ENCODE data around the gene APOL4. TPM values are rescaled to one million over a fixed set of nuclear protein-coding genes. Genes with fewer than 3 reads are reported as not detected.

The APOL4 gene
- total RNA-seq, 1 donor from 2014 or later: not detected

- Histone ChIP-seq H3K4me1 (ENCODE audit: insufficient read depth, low read length) (no peaks in the 10 kb centered on the region), H3K9ac (ENCODE audit: low read length) (no peak overlapping the region), H3K27ac (ENCODE audit: low read depth, low read length) (no peak overlapping the region), H2AFZ (ENCODE audit: low read depth, low read length) (no peak overlapping the region), H3K36me3 (ENCODE audit: insufficient read depth, low read length) (no peaks in the 10 kb centered on the region), H3K4me2 (ENCODE audit: low read length) (no peak overlapping the region), H3K79me2 (ENCODE audit: insufficient read depth, low read length) (no peaks in the 10 kb centered on the region), H4K20me1 (ENCODE audit: insufficient read depth, low read length) (peaks cover 2% of the 10 kb centered on the region), H3K4me3 (ENCODE audit: insufficient read depth, low read depth, low read length) (no peak overlapping the region), H3K27me3 (ENCODE audit: insufficient read depth, low read length) (no peaks in the 10 kb centered on the region), H3K9me3 (ENCODE audit: insufficient read depth, low read depth, low read length) (no peaks in the 10 kb centered on the region)
- Mint-ChIP-seq H3K36me3 (ENCODE audit: low read depth, unreplicated experiment) (peaks cover 11% of the 10 kb centered on the region), H3K27ac (ENCODE audit: unreplicated experiment) (no peak overlapping the region), H3K9me3 (ENCODE audit: unreplicated experiment) (peaks cover 11% of the 10 kb centered on the region), H3K4me3 (ENCODE audit: unreplicated experiment) (peak overlapping the region; percentile 8), H3K27me3 (ENCODE audit: low read depth, unreplicated experiment) (no peaks in the 10 kb centered on the region), H3K4me1 (ENCODE audit: low read depth, unreplicated experiment) (peaks cover 4% of the 10 kb centered on the region)
- no peak for TF ChIP-seq CTCF (IDR thresholded peaks at IDR 0.05; ENCODE audit: insufficient read depth, low read depth, low read length)
- no peak for TF ChIP-seq EZH2 (IDR thresholded peaks at IDR 0.05; ENCODE audit: insufficient read depth, low read length)
- DNase-seq (ENCODE audit: low read depth) (no peak), FAIRE-seq (no peak)
Measured at GRCh38 chr22:36247955-36248354, 46.3 kb upstream of the APOL4 start.

- H2AFZ ChIP-seq (ENCODE audit: low read depth, low read length): no peak overlapping the region
- H3K9ac ChIP-seq (ENCODE audit: low read length): no peak overlapping the region
- no peak overlapping the region for H3K4me2 ChIP-seq (ENCODE audit: low read length)
- H3K27ac ChIP-seq (ENCODE audit: low read depth, low read length): no peak overlapping the region
- no peak for FAIRE-seq
- H3K27me3 ChIP-seq (ENCODE audit: insufficient read depth, low read length): no peaks in the 10 kb centered on the region
- H3K9me3 ChIP-seq (ENCODE audit: insufficient read depth, low read depth, low read length): no peaks in the 10 kb centered on the region
- no peak for DNase-seq (ENCODE audit: low read depth)
- H3K4me1 Mint-ChIP-seq (ENCODE audit: low read depth, unreplicated experiment): no peaks in the 10 kb centered on the region
- H3K36me3 Mint-ChIP-seq (ENCODE audit: low read depth, unreplicated experiment): peaks cover 9% of the 10 kb centered on the region
- H3K36me3 ChIP-seq (ENCODE audit: insufficient read depth, low read length): no peaks in the 10 kb centered on the region
- H4K20me1 ChIP-seq (ENCODE audit: insufficient read depth, low read length): no peaks in the 10 kb centered on the region
- no peak overlapping the region for H3K4me3 Mint-ChIP-seq (ENCODE audit: unreplicated experiment)
- no peaks in the 10 kb centered on the region for H3K79me2 ChIP-seq (ENCODE audit: insufficient read depth, low read length)
- TF ChIP-seq EZH2 (IDR thresholded peaks at IDR 0.05; ENCODE audit: insufficient read depth, low read length): no peak
- H3K4me3 ChIP-seq (ENCODE audit: insufficient read depth, low read depth, low read length): no peak overlapping the region
- no peak overlapping the region for H3K27ac Mint-ChIP-seq (ENCODE audit: unreplicated experiment)
- H3K4me1 ChIP-seq (ENCODE audit: insufficient read depth, low read length): no peaks in the 10 kb centered on the region
- H3K27me3 Mint-ChIP-seq (ENCODE audit: low read depth, unreplicated experiment): no peaks in the 10 kb centered on the region
- H3K9me3 Mint-ChIP-seq (ENCODE audit: unreplicated experiment): peaks cover 11% of the 10 kb centered on the region
Measured at GRCh38 chr22:36246718-36247117, 45.1 kb upstream of the APOL4 start.

GRCh38 chr22:36245805-36246356 is 44.3 kb upstream of the APOL4 start:
- peaks cover 6% of the 10 kb centered on the region for H3K36me3 Mint-ChIP-seq (ENCODE audit: low read depth, unreplicated experiment)
- Histone ChIP-seq H3K9ac (ENCODE audit: low read length) (no peak overlapping the region), H3K36me3 (ENCODE audit: insufficient read depth, low read length) (no peaks in the 10 kb centered on the region), H3K79me2 (ENCODE audit: insufficient read depth, low read length) (no peaks in the 10 kb centered on the region), H3K27me3 (ENCODE audit: insufficient read depth, low read length) (no peaks in the 10 kb centered on the region), H4K20me1 (ENCODE audit: insufficient read depth, low read length) (no peaks in the 10 kb centered on the region), H2AFZ (ENCODE audit: low read depth, low read length) (no peak overlapping the region), H3K4me1 (ENCODE audit: insufficient read depth, low read length) (no peaks in the 10 kb centered on the region), H3K4me3 (ENCODE audit: insufficient read depth, low read depth, low read length) (no peak overlapping the region), H3K9me3 (ENCODE audit: insufficient read depth, low read depth, low read length) (no peaks in the 10 kb centered on the region), H3K4me2 (ENCODE audit: low read length) (no peak overlapping the region), H3K27ac (ENCODE audit: low read depth, low read length) (no peak overlapping the region)
- no peaks in the 10 kb centered on the region for H3K4me1 Mint-ChIP-seq (ENCODE audit: low read depth, unreplicated experiment)
- DNase-seq (ENCODE audit: low read depth) (no peak), FAIRE-seq (no peak)
- H3K9me3 Mint-ChIP-seq (ENCODE audit: unreplicated experiment): peaks cover 7% of the 10 kb centered on the region
- H3K27ac Mint-ChIP-seq (ENCODE audit: unreplicated experiment): no peak overlapping the region
- H3K27me3 Mint-ChIP-seq (ENCODE audit: low read depth, unreplicated experiment): no peaks in the 10 kb centered on the region
- no peak for TF ChIP-seq EZH2 (IDR thresholded peaks at IDR 0.05; ENCODE audit: insufficient read depth, low read length)
- TF ChIP-seq CTCF (IDR thresholded peaks at IDR 0.05; ENCODE audit: insufficient read depth, low read depth, low read length): no peak
- H3K4me3 Mint-ChIP-seq (ENCODE audit: unreplicated experiment): no peak overlapping the region

Data from astrocyte (in vitro differentiated cells and primary cell).